Right lobe of liver (tissue), 6 donors: Measurements from ENCODE around the gene TGFBR1. TPM values are rescaled to one million over a fixed set of nuclear protein-coding genes. Genes with fewer than 3 reads are reported as not detected.

ENCODE experiments used
- ATAC-seq, 4 donors: fragments of 200-7000 bp; cut with Tn5 transposase; one replicate each; pipeline ENCODE4 v1.9.1; 2020; ENCODE audit warnings: mild to moderate bottlenecking in 4 of 4, moderate library complexity in 4 of 4
- DNase-seq, 3 donors: peaks; one replicate each; pipeline ENCODE4 v3.0.0-alpha.2; 2020
- H3K27ac ChIP-seq, 3 donors: fragments of 200-600 bp; one replicate each; pipeline ENCODE4 v1.8.0; 2022
- H3K27me3 ChIP-seq, 2 donors: fragments of 200-600 bp; one replicate each; pipeline ENCODE4 v1.8.0; 2022
- H3K36me3 ChIP-seq, 4 donors: fragments of 200-600 bp; sonication (generic) in 1 of 4; one replicate each; pipeline versions ENCODE4 v1.5.1 to v1.8.0; 2017 to 2022; ENCODE audit warnings: control low read depth in 1 of 4
- H3K4me1 ChIP-seq, 4 donors: fragments of 200-600 bp; sonication (generic) in 1 of 4; one replicate each; pipeline versions ENCODE4 v1.5.1 to v1.8.0; 2017 to 2022; ENCODE audit warnings: control low read depth in 1 of 4
- H3K4me3 ChIP-seq, 3 donors: fragments of 200-600 bp; one replicate each; pipeline ENCODE4 v1.8.0; 2022
- H3K9me3 ChIP-seq, 4 donors: fragments of 200-600 bp; sonication (generic) in 1 of 4; one replicate each; pipeline versions ENCODE4 v1.5.1 to v1.8.0; 2017 to 2022; ENCODE audit warnings: control low read depth in 1 of 4
- CTCF ChIP-seq, 4 donors: fragments of 200-600 bp in 3 of 4; fragments of 450-650 bp in 1 of 4; IDR thresholded peaks; one replicate each; pipeline versions ENCODE4 v1.5.1 to v1.8.0; 2016 to 2022; ENCODE audit warnings: antibody characterized with exemption in 4 of 4, mild to moderate bottlenecking in 2 of 4
- POLR2A ChIP-seq: fragments of 450-650 bp; IDR thresholded peaks from one replicate; pipeline ENCODE4 v1.6.1; 2017; ENCODE audit warnings: antibody characterized with exemption, mild to moderate bottlenecking
- WGBS: methylation state at CpG from one replicate; pipeline ENCODE4 v1.1.6; 2018; ENCODE audit warnings: low coverage, low lambda C conversion rate; ENCODE audit not compliant: insufficient coverage; ENCODE audit errors: missing lambda C conversion rate; 5-methylcytosine and 5-hydroxymethylcytosine counted together
- intact Hi-C, 2 donors: fragments of 100-400 bp; cut with DNase I; formaldehyde crosslinking; loops; one replicate each; pipeline versions ENCODE4 v1.11.2 to v1.14.1; 2022
- total RNA-seq, 6 experiments: library from RNA; depleted of rRNA in 2 of 6; stranded (reverse); fragments of >200 nt in 2 of 6; fragmentation: NEBNext Ultra II Directional in 3 of 6; extraction: Animal tissue kit (Norgen Biotek cat#: 25700) in 3 of 6; gene quantifications; one replicate each; pipeline versions ENCODE4 v1.1.0 to v1.2.4, GENCODE V29; 2016 to 2023
- donor health status: DM: no; HTN: yes; CAD: no.
- donor health status: DM: no; HTN: no; CAD: no.
- donor health status: DM: no; HTN: no; CAD: no.
- donor health status: DM: no; HTN: yes; CAD: no.
- donor health status: DM: no; HTN: yes; CAD: no.

TGFBR1 gene
- total RNA-seq, 6 experiments from 2014 or later = 9.6 to 26.4 (median 13.4) TPM

- Histone ChIP-seq H3K4me1 (no peaks in the 10 kb centered on the region), H3K27me3 (no peaks in the 10 kb centered on the region), H3K9me3 (no peaks in the 10 kb centered on the region), H3K4me3 (no peak overlapping the region), H3K27ac (no peak overlapping the region), H3K36me3 (peaks cover 0 to 20% (median 3%) of the 10 kb centered on the region in 4 donors)
- ATAC-seq (no peak), DNase-seq (no peak)
- 82% methylated on average over 3 of the region's 3 CpGs for WGBS
- TF ChIP-seq CTCF (IDR thresholded peaks at IDR 0.05) = no peak
- TF ChIP-seq POLR2A = no peak
- intact Hi-C loops = loop anchor here in 1 of 2 donors (10.0 kb wide), 1 partner anchor 169 kb away; no protein-coding TSS in a partner anchor
These were observed 38.7 kb downstream of the TGFBR1 start for GRCh38 chr9:99143655-99144054.

GRCh38 chr9:99144966-99145365, 40.1 kb downstream of the TGFBR1 start:
- ATAC-seq = no peak
- TF ChIP-seq CTCF (IDR thresholded peaks at IDR 0.05) (no peak), POLR2A (no peak)
- Histone ChIP-seq H3K4me1 (no peaks in the 10 kb centered on the region), H3K27ac (no peak overlapping the region), H3K27me3 (no peaks in the 10 kb centered on the region), H3K9me3 (no peaks in the 10 kb centered on the region), H3K36me3 (peaks cover 0 to 25% (median 4%) of the 10 kb centered on the region in 4 donors), H3K4me3 (no peak overlapping the region)
- no peak for DNase-seq
- intact Hi-C loops = loop anchor here in 1 of 2 donors (10.0 kb wide), 1 partner anchor 170 kb away; no protein-coding TSS in a partner anchor
- 78% methylated on average over 4 of the region's 4 CpGs for whole genome bisulfite sequencing

GRCh38 chr9:99146574-99146973, 41.7 kb downstream of the TGFBR1 start:
- Histone ChIP-seq H3K4me3 (no peak overlapping the region), H3K27me3 (no peaks in the 10 kb centered on the region), H3K9me3 (no peaks in the 10 kb centered on the region), H3K36me3 (peaks cover 0 to 25% (median 4%) of the 10 kb centered on the region in 4 donors), H3K4me1 (no peaks in the 10 kb centered on the region), H3K27ac (no peak overlapping the region)
- ATAC-seq (no peak), DNase-seq (no peak)
- intact Hi-C loops = loop anchor here in 1 of 2 donors (10.0 kb wide), 1 partner anchor 172 kb away; no protein-coding TSS in a partner anchor
- WGBS = 81% methylated on average over 4 of the region's 4 CpGs
- TF ChIP-seq POLR2A (no peak), CTCF (IDR thresholded peaks at IDR 0.05) (no peak)

- H3K4me1 ChIP-seq = no peaks in the 10 kb centered on the region
- intact Hi-C loops = loop anchor here in 1 of 2 donors (10.0 kb wide), 1 partner anchor 172 kb away; no protein-coding TSS in a partner anchor
- no peaks in the 10 kb centered on the region for H3K27me3 ChIP-seq
- TF ChIP-seq CTCF (IDR thresholded peaks at IDR 0.05) (no peak), POLR2A (no peak)
- no peak overlapping the region for H3K4me3 ChIP-seq
- H3K27ac ChIP-seq = no peak overlapping the region
- ATAC-seq (no peak), DNase-seq (no peak)
- H3K36me3 ChIP-seq = peaks cover 0 to 25% (median 5%) of the 10 kb centered on the region in 4 donors
- no peaks in the 10 kb centered on the region for H3K9me3 ChIP-seq
These were observed 42.3 kb downstream of the TGFBR1 start for GRCh38 chr9:99147177-99147576.
